B cell (primary cell): Measurements from ENCODE around the gene JPT1. TPM values are rescaled to one million over a fixed set of nuclear protein-coding genes. Genes with fewer than 3 reads are reported as not detected.

Source experiments
- ATAC-seq: fragments of 200-7000 bp; cut with Tn5 transposase; one replicate; pipeline ENCODE4 v1.10.0; 2021; ENCODE audit warnings: low read depth, mild to moderate bottlenecking, moderate number of reproducible peaks, moderate library complexity
- CTCF ChIA-PET: fragments of 350-600 bp; sonication (Branson Sonifier 250); formaldehyde crosslinking; loops from one replicate; lab custom pipeline; 2021; ENCODE audit warnings: antibody characterized with exemption, inconsistent platforms; lab: Charles Lee
- POLR2A ChIA-PET: fragments of 350-600 bp; sonication (Branson Sonifier 250); formaldehyde crosslinking; loops from one replicate; lab custom pipeline; 2021; ENCODE audit warnings: antibody characterized with exemption; lab: Charles Lee
- DNase-seq: peaks from one replicate; pipeline ENCODE4 v3.0.0; 2013
- H2AFZ ChIP-seq: 2 replicates; pipeline ENCODE4 v1.6.1; 2012; ENCODE audit warnings: mild to moderate bottlenecking, low read depth, low read length; ENCODE audit not compliant: insufficient read depth, poor library complexity, severe bottlenecking
- H3K27ac ChIP-seq, 2 donors: 1 replicate in 1 of 2; 2 replicates in 1 of 2; pipeline ENCODE4 v1.5.1; 2012 to 2013; ENCODE audit warnings: low read length in 2 of 2, mild to moderate bottlenecking in 2 of 2, moderate library complexity in 1 of 2
- H3K27me3 ChIP-seq, 4 experiments: fragments of 200-600 bp in 1 of 4; sonication (generic) in 1 of 4; replicated peaks in 1 of 4; 1 replicate in 2 of 4; 2 replicates in 2 of 4; pipeline versions ENCODE4 v1.6.1 to v1.7.0; 2013 to 2016; ENCODE audit warnings: low read length in 3 of 4, mild to moderate bottlenecking in 2 of 4, mixed read lengths in 1 of 4, moderate library complexity in 1 of 4; ENCODE audit not compliant: insufficient read depth in 4 of 4, control insufficient read depth in 3 of 4; ENCODE audit errors: control extremely low read depth in 1 of 4
- H3K36me3 ChIP-seq, 2 experiments: replicated peaks in 1 of 2; 1 replicate in 1 of 2; 2 replicates in 1 of 2; pipeline versions ENCODE4 v1.6.1 to v1.7.1; 2013; ENCODE audit warnings: low read length in 1 of 2; ENCODE audit not compliant: insufficient read depth in 2 of 2, control insufficient read depth in 1 of 2; ENCODE audit errors: control extremely low read depth in 1 of 2, extremely low read depth in 1 of 2
- H3K4me1 ChIP-seq, 2 donors: fragments of 200-600 bp in 1 of 2; sonication (generic) in 1 of 2; 1 replicate in 1 of 2; 2 replicates in 1 of 2; pipeline versions ENCODE4 v1.5.1 to v1.6.1; 2013 to 2017; ENCODE audit warnings: low read length in 2 of 2; ENCODE audit not compliant: control insufficient read depth in 2 of 2, insufficient read depth in 2 of 2
- H3K4me2 ChIP-seq: replicated peaks from 2 replicates; pipeline ENCODE3; 2012; ENCODE audit warnings: mild to moderate bottlenecking, low read depth, low read length; ENCODE audit not compliant: poor library complexity, severe bottlenecking
- H3K4me3 ChIP-seq, 5 experiments: fragments of 200-600 bp in 1 of 5; sonication (generic) in 1 of 5; 1 replicate in 3 of 5; 2 replicates in 2 of 5; pipeline versions ENCODE4 v1.5.1 to v1.7.0; 2011 to 2016; ENCODE audit warnings: low read length in 4 of 5, mild to moderate bottlenecking in 4 of 5, low read depth in 2 of 5, control low read depth in 1 of 5, moderate library complexity in 1 of 5; ENCODE audit not compliant: insufficient read depth in 1 of 5; ENCODE audit errors: control extremely low read depth in 1 of 5, extremely low read depth in 1 of 5
- H3K79me2 ChIP-seq: fragments of 200-600 bp; sonication (generic); one replicate; pipeline ENCODE4 v1.6.0; 2016; ENCODE audit warnings: low read length; ENCODE audit not compliant: control insufficient read depth, insufficient read depth
- H3K9ac ChIP-seq: fragments of 200-600 bp; sonication (generic); 2 replicates; pipeline ENCODE4 v1.6.1; 2017; ENCODE audit warnings: mild to moderate bottlenecking, low read length, moderate library complexity
- H3K9me3 ChIP-seq, 3 donors: one replicate each; pipeline versions ENCODE4 v1.6.1 to v1.7.1; 2013; ENCODE audit warnings: low read length in 2 of 3; ENCODE audit not compliant: control insufficient read depth in 2 of 3, insufficient read depth in 1 of 3; ENCODE audit errors: control extremely low read depth in 1 of 3
- H4K20me1 ChIP-seq: 2 replicates; pipeline ENCODE4 v1.6.0; 2012; ENCODE audit warnings: mild to moderate bottlenecking, low read length; ENCODE audit not compliant: insufficient read depth, control insufficient read depth, poor library complexity, severe bottlenecking
- H3K27ac Mint-ChIP-seq: one replicate; pipeline ENCODE4 v1.8.0; 2021; ENCODE audit warnings: mixed read lengths
- H3K27me3 Mint-ChIP-seq: one replicate; pipeline ENCODE4 v1.8.0; 2021; ENCODE audit warnings: mixed read lengths
- H3K4me1 Mint-ChIP-seq: one replicate; pipeline ENCODE4 v1.8.0; 2021; ENCODE audit warnings: mixed read lengths
- H3K4me3 Mint-ChIP-seq: one replicate; pipeline ENCODE4 v1.8.0; 2021; ENCODE audit warnings: mixed read lengths
- H3K9me3 Mint-ChIP-seq: one replicate; pipeline ENCODE4 v1.8.0; 2022; ENCODE audit warnings: mixed read lengths; ENCODE audit not compliant: insufficient read depth
- EZH2 ChIP-seq: IDR thresholded peaks from 2 replicates; pipeline ENCODE4 v1.6.1; 2012; ENCODE audit warnings: borderline replicate concordance, low read depth, mild to moderate bottlenecking, moderate library complexity, low read length; ENCODE audit not compliant: insufficient read depth, poor library complexity, severe bottlenecking
- WGBS: methylation state at CpG from one replicate; pipeline ENCODE4 v1.1.5; 2013; ENCODE audit warnings: missing lambda C conversion rate; ENCODE audit not compliant: insufficient coverage; 5-methylcytosine and 5-hydroxymethylcytosine counted together
- intact Hi-C: fragments of 100-400 bp; cut with micrococcal nuclease; formaldehyde crosslinking; loops from one replicate; pipeline ENCODE4 v1.10.0; 2022
- polyA plus RNA-seq: library from polyadenylated mRNA; depleted of rRNA; stranded (reverse); fragments of >200 nt; gene quantifications from 2 replicates; pipeline ENCODE4 v1.2.3, GENCODE V29; 2012
- total RNA-seq, 2 donors: library from RNA; stranded (reverse); fragments of 120-200 nt in 1 of 2; gene quantifications; 1 replicate in 1 of 2; 2 replicates in 1 of 2; pipeline versions ENCODE4 v1.2.3 to v1.2.4, GENCODE V29; 2013 to 2022
- TF ChIP-seq, protein P1 (sequence below): fragments of 200-600 bp; IDR thresholded peaks from one replicate; pipeline ENCODE4 v1.8.0; 2022; ENCODE audit warnings: antibody characterized with exemption, mild to moderate bottlenecking

JPT1 gene
- total and polyA plus RNA-seq, 2 donors (not counting 1 experiment from before 2014, with no cell fraction given): 34.8 to 37.6 TPM

DNA sequence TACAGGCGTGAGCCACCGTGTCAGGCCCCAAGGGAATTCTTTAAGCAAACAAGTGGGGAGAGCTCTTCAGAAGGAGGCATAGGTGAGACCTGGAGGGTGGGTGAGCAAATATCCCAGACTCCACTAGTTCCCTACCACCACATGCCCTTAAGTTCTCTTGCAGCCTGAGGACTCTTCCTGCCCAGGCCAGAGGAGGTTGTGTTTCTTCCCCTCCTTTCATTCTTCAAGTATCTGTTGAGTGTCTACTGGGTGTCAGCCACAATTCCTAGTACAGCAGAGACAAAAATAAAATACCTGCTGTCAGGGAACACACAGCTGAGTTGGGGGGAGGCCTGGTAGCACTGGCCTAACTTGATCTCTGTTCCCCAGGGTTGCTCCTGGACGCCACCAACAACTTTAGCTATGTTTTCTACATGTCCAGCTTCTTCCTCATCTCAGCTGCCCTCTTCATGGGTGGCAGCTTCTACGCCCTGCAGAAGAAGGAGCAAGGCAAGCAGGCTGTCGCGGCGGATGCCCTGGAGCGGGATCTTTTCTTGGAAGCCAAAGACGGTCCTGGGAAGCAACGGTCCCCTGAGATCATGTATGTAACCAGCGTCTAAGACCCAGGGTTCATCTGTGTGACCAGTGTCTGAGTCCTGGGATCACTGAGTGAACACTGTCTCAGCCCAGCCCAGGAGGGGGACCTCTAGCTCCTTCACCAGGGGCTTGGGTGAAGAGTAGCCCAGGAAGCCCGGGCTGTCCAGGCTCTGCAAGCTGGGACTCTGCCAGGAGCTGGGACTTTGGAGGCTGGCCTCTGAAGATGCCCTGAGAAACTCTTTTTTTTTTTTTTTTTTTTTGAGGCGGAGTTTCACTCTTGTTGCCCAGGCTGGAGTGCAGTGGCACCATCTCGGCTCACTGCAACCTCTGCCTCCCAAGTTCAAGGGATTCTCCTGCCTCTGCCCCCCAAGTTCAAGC is 50.4 kb downstream of the JPT1 start:
- Histone ChIP-seq H3K27ac (no peak overlapping the region), H3K4me3 (no peak overlapping the region), H4K20me1 (no peaks in the 10 kb centered on the region), H3K36me3 (peaks cover 0 to 2% of the 10 kb centered on the region in 2 experiments), H3K9me3 (no peaks in the 10 kb centered on the region), H3K4me1 (peaks cover 13 to 15% of the 10 kb centered on the region in 2 donors), H3K27me3 (peaks cover 0 to 2% (median 0%) of the 10 kb centered on the region in 4 experiments), H3K4me2 (no peak overlapping the region), H2AFZ (no peak overlapping the region), H3K79me2 (no peaks in the 10 kb centered on the region), H3K9ac (no peak overlapping the region)
- DNase-seq (no peak), ATAC-seq (no peak)
- Mint-ChIP-seq H3K27me3 (no peaks in the 10 kb centered on the region), H3K4me3 (peak overlapping the region; percentile 23), H3K4me1 (peaks cover 20% of the 10 kb centered on the region), H3K9me3 (no peaks in the 10 kb centered on the region), H3K27ac (peak overlapping the region; percentile 34)
- intact Hi-C loops: no loop called here
- WGBS: 94% methylated on average over 10 of the region's 14 CpGs
- TF ChIP-seq, protein P1, sequence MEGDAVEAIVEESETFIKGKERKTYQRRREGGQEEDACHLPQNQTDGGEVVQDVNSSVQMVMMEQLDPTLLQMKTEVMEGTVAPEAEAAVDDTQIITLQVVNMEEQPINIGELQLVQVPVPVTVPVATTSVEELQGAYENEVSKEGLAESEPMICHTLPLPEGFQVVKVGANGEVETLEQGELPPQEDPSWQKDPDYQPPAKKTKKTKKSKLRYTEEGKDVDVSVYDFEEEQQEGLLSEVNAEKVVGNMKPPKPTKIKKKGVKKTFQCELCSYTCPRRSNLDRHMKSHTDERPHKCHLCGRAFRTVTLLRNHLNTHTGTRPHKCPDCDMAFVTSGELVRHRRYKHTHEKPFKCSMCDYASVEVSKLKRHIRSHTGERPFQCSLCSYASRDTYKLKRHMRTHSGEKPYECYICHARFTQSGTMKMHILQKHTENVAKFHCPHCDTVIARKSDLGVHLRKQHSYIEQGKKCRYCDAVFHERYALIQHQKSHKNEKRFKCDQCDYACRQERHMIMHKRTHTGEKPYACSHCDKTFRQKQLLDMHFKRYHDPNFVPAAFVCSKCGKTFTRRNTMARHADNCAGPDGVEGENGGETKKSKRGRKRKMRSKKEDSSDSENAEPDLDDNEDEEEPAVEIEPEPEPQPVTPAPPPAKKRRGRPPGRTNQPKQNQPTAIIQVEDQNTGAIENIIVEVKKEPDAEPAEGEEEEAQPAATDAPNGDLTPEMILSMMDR: no peak
- TF ChIP-seq EZH2: no peak
- ChIA-PET POLR2A (interaction anchor here (0.7 to 1.2 kb wide), 2 partner anchors 76 to 158 kb away, joined by 3 to 7 read pairs; partner anchors contain the start of gene MRPS7), CTCF (interaction anchor here (0.7 to 4.9 kb wide), 5 partner anchors 11 to 133 kb away, joined by 3 to 32 read pairs (median 5); no protein-coding TSS in a partner anchor)
